Astrocyte (in vitro differentiated cells and primary cell): Measurements from ENCODE around the gene POLE.

Experiments
- CTCF ChIP-seq: IDR thresholded peaks from 2 replicates; pipeline ENCODE4 v1.5.1; 2011; ENCODE audit warnings: low read depth, mild to moderate bottlenecking, inconsistent platforms, low read length, moderate library complexity; ENCODE audit not compliant: insufficient read depth
- EZH2 ChIP-seq: IDR thresholded peaks from 2 replicates; pipeline ENCODE4 v1.6.1; 2012; ENCODE audit warnings: mild to moderate bottlenecking, low read length, inconsistent platforms; ENCODE audit not compliant: insufficient read depth

- TF ChIP-seq EZH2 = no peak
- TF ChIP-seq CTCF = no peak
Measured at GRCh38 chr12:132687211-132688164, at the start of gene POLE, which contains the start of gene PXMP2.
